IPS-15b (cell line): ENCODE measurements around the gene TRMT10B.
"Not testable (repeated sequence)": the region's sequence is repeated elsewhere in the genome, so short reads cannot be mapped to it uniquely, and the experiment has no call there.

ENCODE experiments used
- H3K27me3 ChIP-seq: one replicate; pipeline ENCODE4 v1.6.1; 2013; ENCODE audit warnings: low read length; ENCODE audit not compliant: control insufficient read depth, insufficient read depth
- H3K36me3 ChIP-seq: one replicate; pipeline ENCODE4 v1.6.1; 2013; ENCODE audit warnings: low read length; ENCODE audit not compliant: control insufficient read depth, insufficient read depth
- H3K4me1 ChIP-seq: one replicate; pipeline ENCODE4 v1.6.1; 2013; ENCODE audit warnings: mild to moderate bottlenecking, low read length; ENCODE audit not compliant: control insufficient read depth, insufficient read depth
- H3K4me3 ChIP-seq: one replicate; pipeline ENCODE4 v1.5.1; 2013; ENCODE audit warnings: low read depth, low read length
- H3K9ac ChIP-seq: one replicate; pipeline ENCODE4 v1.6.1; 2013; ENCODE audit warnings: low read depth, mild to moderate bottlenecking, low read length
- H3K9me3 ChIP-seq: one replicate; pipeline ENCODE4 v1.6.1; 2013; ENCODE audit warnings: mild to moderate bottlenecking, low read length; ENCODE audit not compliant: control insufficient read depth, insufficient read depth

Gene TRMT10B

DNA sequence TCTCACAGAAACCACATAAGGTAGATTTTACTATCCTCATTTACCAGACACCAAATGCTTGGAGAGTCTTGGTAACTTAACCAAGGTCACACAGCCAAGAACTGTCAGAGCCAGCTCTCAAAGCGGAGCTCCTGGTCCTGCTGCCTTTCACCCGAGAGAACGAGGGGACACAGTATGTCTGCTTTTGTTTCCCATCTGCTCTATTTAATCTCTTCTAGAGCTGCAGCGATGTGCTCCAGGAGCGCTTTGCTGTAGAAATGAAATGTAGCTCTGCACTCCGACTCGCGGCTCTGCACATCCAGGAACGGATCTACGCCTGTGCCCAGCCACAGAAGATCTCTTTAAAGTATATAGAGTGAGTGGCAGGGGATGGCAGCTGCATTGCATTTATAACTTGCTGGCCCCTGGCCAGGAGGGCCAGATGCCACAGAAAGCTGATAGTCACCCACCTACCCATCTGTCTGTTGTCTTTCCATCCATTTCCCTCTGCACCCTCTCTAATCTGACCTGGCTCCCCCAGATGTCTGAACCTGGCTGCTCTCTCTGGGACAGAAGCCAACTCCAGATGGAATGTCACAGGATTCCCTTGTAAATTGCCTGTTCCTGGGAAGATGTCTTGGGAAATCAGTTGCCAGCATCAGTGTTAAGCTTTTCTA is 21.4 kb upstream of the TRMT10B start:
- H3K4me3 ChIP-seq: no peak overlapping the region
- no peaks in the 10 kb centered on the region for H3K9me3 ChIP-seq
- H3K36me3 ChIP-seq: no peaks in the 10 kb centered on the region
- no peaks in the 10 kb centered on the region for H3K27me3 ChIP-seq
- no peak overlapping the region for H3K9ac ChIP-seq
- H3K4me1 ChIP-seq: peaks cover 4% of the 10 kb centered on the region

DNA sequence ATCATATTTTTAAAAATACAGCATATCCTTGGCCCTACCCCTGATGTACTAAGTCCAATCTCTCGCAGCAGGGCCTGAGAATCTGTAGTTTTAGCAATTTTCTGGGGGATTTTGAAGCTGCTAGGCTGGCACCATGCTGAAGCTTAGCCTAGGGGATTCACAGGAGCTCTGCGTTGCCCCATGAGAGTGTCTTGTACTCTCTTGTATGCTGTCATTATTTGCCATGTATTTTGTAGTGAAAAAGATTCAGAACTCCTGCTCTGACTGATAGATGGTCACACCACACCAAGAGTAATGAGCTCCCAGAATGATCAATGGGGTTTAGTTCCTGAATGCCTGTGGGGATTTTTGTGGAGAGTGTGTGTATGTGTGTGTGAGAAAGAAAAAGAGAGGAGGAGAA is 20.7 kb upstream of the TRMT10B start:
- Histone ChIP-seq H3K9ac (no peak overlapping the region), H3K9me3 (no peaks in the 10 kb centered on the region), H3K4me1 (peaks cover 4% of the 10 kb centered on the region), H3K27me3 (no peaks in the 10 kb centered on the region), H3K36me3 (no peaks in the 10 kb centered on the region), H3K4me3 (no peak overlapping the region)

DNA sequence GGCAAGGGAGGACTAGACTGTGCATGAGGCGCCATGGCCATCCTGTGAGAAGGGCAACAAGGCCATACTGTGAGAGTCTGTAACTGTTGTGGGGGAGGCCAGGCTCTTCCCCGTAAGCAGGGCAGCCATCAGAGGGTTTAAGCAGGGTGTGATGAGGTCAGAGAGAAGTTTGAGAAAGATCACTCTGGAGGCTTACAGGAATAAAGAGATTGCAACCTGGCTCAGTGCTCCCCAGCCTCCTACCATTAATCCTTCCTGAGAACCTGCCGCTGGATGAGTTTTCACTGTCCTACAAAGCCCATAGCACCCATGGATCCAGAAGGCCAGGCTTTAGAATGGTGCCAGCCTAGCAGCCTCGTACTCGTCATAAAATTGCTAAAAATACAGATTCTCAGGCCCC is 14.4 kb upstream of the TRMT10B start:
- Histone ChIP-seq H3K4me1 (no peaks in the 10 kb centered on the region), H3K9ac (no peak overlapping the region), H3K36me3 (no peaks in the 10 kb centered on the region), H3K27me3 (no peaks in the 10 kb centered on the region), H3K9me3 (no peaks in the 10 kb centered on the region), H3K4me3 (no peak overlapping the region)

DNA sequence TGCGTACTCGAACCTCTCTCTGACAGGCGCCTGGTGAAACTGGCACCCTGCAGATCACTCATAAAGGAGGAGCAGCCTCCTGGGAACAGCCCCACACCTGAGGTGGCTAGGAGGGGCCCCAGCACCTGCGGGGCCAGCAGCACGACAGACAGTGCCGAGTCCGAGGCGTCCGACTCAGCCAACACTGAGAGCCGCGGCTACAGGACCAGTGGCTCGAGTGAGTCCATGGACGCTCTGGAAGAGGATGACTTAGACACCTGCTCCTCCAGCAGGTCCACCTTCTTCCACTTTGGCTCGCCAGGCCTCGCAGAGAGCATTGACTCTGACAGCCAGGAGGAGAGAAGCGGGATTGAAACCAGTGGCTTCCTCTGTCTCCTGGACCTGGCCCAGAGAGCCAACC is 13.5 kb upstream of the TRMT10B start:
- no peaks in the 10 kb centered on the region for H3K9me3 ChIP-seq
- H3K27me3 ChIP-seq: no peaks in the 10 kb centered on the region
- no peaks in the 10 kb centered on the region for H3K4me1 ChIP-seq
- no peaks in the 10 kb centered on the region for H3K36me3 ChIP-seq
- H3K9ac ChIP-seq: no peak overlapping the region
- H3K4me3 ChIP-seq: no peak overlapping the region

DNA sequence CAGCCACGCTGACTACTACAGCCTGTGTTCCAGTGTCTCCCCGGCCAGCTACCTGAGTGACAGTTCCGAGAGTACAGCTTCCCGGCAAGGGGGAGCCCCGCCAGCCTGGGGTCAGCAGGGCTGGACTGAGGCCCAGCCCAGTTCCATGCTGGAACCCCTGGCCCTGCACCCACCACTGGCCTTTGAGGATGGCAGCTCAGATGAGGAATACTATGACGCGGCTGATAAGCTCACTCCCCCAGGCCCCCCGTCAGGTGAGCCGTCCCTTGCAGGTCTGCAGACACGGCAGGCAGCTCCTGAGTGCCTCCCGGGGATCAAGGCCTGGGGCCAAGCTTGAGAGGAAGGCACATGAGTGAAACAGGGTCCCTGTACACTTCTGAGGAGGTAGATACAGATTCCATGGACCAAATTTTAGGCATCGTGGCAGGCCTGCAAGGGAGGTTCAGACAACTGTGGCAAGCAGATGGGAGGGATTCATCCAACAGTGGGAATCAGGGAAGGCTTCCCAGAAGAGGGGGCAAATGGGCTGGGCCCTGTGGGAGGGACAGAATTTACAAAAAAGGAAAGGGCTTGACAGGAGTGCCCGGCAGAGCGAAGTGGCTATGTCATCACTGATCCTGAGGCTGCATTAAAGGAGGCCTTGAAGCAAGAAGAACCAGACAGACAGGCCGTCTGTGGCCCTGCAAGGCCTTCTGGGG is 12.8 kb upstream of the TRMT10B start:
- H3K9me3 ChIP-seq: no peaks in the 10 kb centered on the region

DNA sequence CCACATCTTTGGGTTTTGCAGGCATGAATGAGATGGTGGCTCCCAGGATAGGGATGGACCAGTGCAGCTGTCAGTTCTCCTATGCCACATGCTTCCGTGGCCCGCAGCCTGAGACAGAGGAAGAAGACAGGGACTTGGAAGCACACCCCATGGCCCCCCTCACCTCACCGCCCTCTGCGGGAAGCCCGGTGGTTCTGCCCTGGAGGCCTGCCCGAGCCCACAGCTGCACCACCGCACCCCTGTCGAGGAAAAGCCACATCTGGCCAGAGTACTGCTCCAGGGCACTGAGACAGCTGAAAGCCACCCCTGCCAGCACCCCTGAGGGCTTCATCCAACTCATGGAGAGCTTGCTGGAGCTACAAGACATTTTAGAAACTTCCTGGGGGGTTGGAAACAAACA is 7.6 kb upstream of the TRMT10B start:
- Histone ChIP-seq H3K4me3 (no peak overlapping the region), H3K36me3 (no peaks in the 10 kb centered on the region), H3K9ac (no peak overlapping the region), H3K9me3 (no peaks in the 10 kb centered on the region), H3K4me1 (no peaks in the 10 kb centered on the region), H3K27me3 (no peaks in the 10 kb centered on the region)

More for the DNA sequence above, 12.8 kb upstream of the TRMT10B start:
- no peak overlapping the region for H3K4me3 ChIP-seq
- no peaks in the 10 kb centered on the region for H3K4me1 ChIP-seq
- H3K9ac ChIP-seq: no peak overlapping the region
- no peaks in the 10 kb centered on the region for H3K27me3 ChIP-seq
- no peaks in the 10 kb centered on the region for H3K36me3 ChIP-seq

DNA sequence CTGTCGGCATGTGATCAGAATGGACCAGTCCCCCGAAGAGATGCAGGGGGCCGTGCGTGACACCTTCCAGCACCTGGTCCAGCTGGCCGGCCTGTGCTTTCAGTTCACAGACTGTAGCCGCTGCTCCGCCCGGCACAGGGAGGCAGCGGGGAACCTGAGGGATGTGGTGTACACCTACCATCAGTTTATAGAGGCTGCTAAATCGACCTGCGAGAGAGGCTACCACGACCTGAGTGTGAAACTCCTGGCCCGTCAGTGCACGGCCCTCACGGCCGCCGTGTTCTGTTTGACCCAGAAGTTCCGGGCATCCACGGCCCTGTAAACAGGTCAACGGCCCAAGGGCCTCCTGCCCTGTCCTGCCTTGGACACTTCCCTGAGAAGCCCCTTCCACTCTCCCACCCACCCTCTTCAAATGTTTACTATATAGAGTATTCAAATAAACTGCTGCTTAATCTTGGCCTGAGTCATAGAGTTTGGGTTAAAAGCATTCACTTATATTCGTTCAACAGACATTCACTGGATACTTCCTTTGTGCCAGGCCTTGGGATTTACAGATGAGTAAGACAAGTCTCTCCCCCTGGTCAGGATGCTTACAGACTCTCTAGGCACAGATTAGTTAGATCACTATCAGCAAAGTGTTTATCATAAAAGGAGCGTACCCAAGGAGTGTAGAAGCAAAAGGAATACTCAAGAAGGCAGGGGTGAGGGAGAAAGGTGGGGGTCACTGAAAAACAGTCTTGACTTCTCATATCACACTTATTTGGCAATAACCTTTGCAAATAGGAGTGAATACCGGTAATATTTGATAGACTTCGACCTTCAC is 6.9 kb upstream of the TRMT10B start:
- no peak overlapping the region for H3K9ac ChIP-seq
- no peaks in the 10 kb centered on the region for H3K4me1 ChIP-seq
- H3K4me3 ChIP-seq: no peak overlapping the region
- H3K27me3 ChIP-seq: no peaks in the 10 kb centered on the region
- H3K9me3 ChIP-seq: no peaks in the 10 kb centered on the region
- no peaks in the 10 kb centered on the region for H3K36me3 ChIP-seq

DNA sequence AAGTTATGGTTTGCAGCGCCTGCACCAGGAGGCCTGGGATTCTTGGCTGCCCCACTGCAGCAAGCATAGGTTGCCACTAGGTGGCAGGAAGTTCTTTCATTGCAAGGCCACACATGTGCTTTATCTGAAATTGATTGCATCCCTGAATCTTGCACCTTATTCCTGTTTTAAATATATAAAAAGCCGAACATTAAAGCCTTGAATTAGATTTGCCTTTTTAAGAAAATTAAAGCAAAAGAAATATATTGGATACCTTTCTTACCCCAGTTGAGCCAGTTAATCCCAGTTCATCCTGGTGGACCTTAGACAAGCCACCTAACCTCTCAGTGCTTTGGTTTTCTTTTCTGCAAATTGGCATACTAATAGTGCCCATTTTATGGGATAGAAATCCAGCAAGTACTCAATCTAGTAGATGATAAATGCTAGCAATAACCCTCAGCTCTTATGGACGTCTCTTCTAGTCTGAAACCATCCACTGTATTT is 6.3 kb upstream of the TRMT10B start:
- Histone ChIP-seq H3K36me3 (no peaks in the 10 kb centered on the region), H3K4me3 (no peak overlapping the region), H3K27me3 (no peaks in the 10 kb centered on the region), H3K4me1 (no peaks in the 10 kb centered on the region), H3K9me3 (no peaks in the 10 kb centered on the region), H3K9ac (no peak overlapping the region)

DNA sequence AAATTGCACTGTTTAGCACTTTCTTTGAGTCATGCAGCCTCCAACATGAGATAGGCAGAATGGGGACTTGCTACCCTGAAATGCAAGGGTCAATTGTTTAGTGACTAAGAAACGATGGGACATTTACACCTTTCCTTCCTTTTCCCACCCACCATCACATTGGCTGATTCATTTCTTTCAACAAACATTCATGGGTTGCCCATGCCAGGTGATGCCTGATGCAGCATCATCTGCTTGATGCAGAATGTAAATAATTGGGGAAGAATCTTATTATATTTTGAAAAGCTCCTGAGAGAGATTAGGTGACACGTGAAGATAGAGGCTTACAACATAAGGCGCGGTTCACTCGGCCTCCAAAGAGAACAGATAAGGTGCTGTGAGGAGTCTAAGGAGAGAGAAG is 4.5 kb upstream of the TRMT10B start:
- no peak overlapping the region for H3K9ac ChIP-seq
- no peaks in the 10 kb centered on the region for H3K27me3 ChIP-seq
- no peak overlapping the region for H3K4me3 ChIP-seq
- no peaks in the 10 kb centered on the region for H3K4me1 ChIP-seq
- H3K36me3 ChIP-seq: no peaks in the 10 kb centered on the region
- peaks cover 3% of the 10 kb centered on the region for H3K9me3 ChIP-seq

DNA sequence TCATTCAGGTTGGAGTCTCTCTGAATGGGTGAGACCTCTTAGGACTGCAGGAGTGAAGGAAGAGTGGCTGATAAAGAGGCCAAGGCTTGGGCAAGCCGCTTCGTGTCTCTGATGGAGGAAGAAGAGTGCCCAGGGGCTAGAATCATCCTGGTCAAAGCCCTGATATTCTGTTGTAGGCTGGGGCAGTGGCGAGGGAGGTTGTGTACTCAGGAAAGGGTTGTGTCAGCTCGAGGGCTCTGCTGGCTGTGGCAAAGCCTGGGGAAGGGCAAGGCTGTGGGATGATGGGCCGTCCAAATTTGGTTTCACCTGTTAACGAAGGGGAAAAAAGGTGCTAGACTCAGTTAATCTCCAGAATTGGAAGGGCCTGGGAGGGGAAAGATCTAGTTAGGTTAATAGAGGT is 2.4 kb upstream of the TRMT10B start:
- Histone ChIP-seq H3K36me3 (no peaks in the 10 kb centered on the region), H3K4me1 (peaks cover 3% of the 10 kb centered on the region), H3K4me3 (no peak overlapping the region), H3K9me3 (peaks cover 3% of the 10 kb centered on the region), H3K9ac (no peak overlapping the region), H3K27me3 (no peaks in the 10 kb centered on the region)

DNA sequence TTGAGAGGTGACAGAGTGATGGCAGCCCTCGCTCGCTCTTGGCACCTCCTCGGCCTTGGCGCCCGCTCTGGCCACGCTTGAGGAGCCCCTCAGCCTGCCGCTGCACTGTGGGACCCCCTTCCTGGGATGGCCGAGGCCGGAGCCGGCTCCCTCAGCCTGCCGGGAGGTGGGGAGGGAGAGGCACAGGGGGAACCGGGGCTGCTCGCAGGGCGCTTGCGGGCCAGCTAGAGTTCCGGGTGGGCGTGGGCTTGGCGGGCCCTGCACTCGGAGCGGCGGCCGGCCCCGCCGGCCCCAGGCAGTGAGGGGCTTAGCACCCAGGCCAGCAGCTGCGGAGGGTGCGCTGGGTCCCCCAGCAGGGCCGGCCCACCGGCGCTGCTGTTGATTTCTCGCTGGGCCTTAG is 1.9 kb upstream of the TRMT10B start:
- not testable (repeated sequence) for H3K36me3 ChIP-seq, H3K4me1 ChIP-seq

DNA sequence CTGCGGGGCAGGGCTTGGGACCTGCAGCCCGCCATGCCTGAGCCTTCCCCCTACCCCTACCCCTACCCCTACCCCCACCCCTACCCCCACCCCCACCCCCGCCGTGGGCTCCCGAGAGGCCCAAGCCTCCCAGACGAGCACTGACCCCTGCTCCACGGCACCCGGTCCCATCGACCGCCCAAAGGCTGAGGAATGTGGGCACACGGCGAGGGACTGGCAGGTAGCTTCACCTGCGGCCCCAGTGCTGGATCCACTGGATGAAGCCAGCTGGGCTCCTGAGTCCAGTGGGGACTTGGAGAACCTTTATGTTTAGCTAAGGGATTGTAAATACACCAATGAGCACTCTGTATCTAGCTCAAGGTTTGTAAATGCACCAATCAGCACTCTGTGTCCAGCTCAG is 1.5 kb upstream of the TRMT10B start:
- H3K4me1 ChIP-seq, H3K36me3 ChIP-seq, H3K4me3 ChIP-seq, H3K9me3 ChIP-seq, H3K27me3 ChIP-seq, H3K9ac ChIP-seq: not testable (repeated sequence)

More for the DNA sequence above, 1.9 kb upstream of the TRMT10B start:
- H3K4me3 ChIP-seq, H3K27me3 ChIP-seq, H3K9me3 ChIP-seq, H3K9ac ChIP-seq: not testable (repeated sequence)
